ENCODE data around the gene CTNNA3. TPM values are rescaled to one million over a fixed set of nuclear protein-coding genes. Genes with fewer than 3 reads are reported as not detected.

The CTNNA3 gene
- total RNA-seq, 1 experiment from 2014 or later, result 0.32 TPM

DNA sequence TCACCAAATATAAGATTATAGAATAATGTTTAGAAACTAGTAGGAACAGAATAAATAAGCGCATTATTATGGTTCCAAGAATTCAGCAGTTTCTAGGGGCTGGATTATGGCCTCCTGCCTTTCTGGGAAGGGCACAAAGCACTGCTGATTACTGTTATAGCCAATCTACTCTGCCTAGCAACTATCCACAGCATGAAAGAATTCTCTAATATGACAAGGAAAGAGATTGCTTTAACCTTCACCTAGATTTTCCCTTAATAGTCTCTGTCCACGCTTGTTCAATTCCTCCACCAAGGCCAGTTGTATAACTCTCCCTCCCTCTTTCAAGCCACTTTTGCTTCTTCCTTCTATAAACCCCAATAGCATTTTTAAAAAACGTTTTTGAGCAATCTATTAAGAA, 1803.7 kb downstream of the CTNNA3 start:
- no TSS peak for BruUV-seq (replicated peaks)
- DNase-seq (ENCODE audit: low read depth, low spot score) (no peak), ATAC-seq (no peak)
- H3K4me3 ChIP-seq (replicated peaks in 1 of 2; ENCODE audit: low read depth in 1 of 2, low read length in 2 of 2), result no peak overlapping the region
- no peak overlapping the region for H3K9ac ChIP-seq (ENCODE audit: low read length)
- H3K9me3 ChIP-seq (ENCODE audit: control insufficient read depth in 1 of 2, insufficient read depth in 1 of 2, low read depth in 1 of 2, low read length in 2 of 2), result no peaks in the 10 kb centered on the region
- no peaks in the 10 kb centered on the region for H4K20me1 ChIP-seq (ENCODE audit: insufficient read depth)
- H3K4me2 ChIP-seq (ENCODE audit: low read length), result no peak overlapping the region
- no peaks in the 10 kb centered on the region for H3K4me1 ChIP-seq (ENCODE audit: control insufficient read depth in 1 of 2, insufficient read depth in 2 of 2, low read length in 2 of 2)
- intact Hi-C loops (cut with micrococcal nuclease), result no loop called here
- no peak overlapping the region for H3K27ac ChIP-seq (ENCODE audit: low read depth, low read length)
- H3K79me2 ChIP-seq (ENCODE audit: insufficient read depth, low read length), result no peaks in the 10 kb centered on the region
- H3K27me3 ChIP-seq (ENCODE audit: insufficient read depth, low read length), result no peaks in the 10 kb centered on the region
- CTCF ChIA-PET, result no interaction called here
- no peak for TF ChIP-seq SP1 (IDR thresholded peaks at IDR 0.05; ENCODE audit: low read depth)
- TF ChIP-seq ZNF274 (IDR thresholded peaks at IDR 0.05; ENCODE audit: low read depth, low read length), result no peak
- no peak for TF ChIP-seq TCF7L2 (IDR thresholded peaks at IDR 0.05; ENCODE audit: borderline replicate concordance, extremely low read depth, insufficient read depth, insufficient read length)
- TF ChIP-seq, protein P1, sequence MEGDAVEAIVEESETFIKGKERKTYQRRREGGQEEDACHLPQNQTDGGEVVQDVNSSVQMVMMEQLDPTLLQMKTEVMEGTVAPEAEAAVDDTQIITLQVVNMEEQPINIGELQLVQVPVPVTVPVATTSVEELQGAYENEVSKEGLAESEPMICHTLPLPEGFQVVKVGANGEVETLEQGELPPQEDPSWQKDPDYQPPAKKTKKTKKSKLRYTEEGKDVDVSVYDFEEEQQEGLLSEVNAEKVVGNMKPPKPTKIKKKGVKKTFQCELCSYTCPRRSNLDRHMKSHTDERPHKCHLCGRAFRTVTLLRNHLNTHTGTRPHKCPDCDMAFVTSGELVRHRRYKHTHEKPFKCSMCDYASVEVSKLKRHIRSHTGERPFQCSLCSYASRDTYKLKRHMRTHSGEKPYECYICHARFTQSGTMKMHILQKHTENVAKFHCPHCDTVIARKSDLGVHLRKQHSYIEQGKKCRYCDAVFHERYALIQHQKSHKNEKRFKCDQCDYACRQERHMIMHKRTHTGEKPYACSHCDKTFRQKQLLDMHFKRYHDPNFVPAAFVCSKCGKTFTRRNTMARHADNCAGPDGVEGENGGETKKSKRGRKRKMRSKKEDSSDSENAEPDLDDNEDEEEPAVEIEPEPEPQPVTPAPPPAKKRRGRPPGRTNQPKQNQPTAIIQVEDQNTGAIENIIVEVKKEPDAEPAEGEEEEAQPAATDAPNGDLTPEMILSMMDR (IDR thresholded peaks at IDR 0.05 in 2 of 3, conservative IDR thresholded peaks at IDR 0.05 in 1 of 3; ENCODE audit: borderline replicate concordance in 1 of 3, insufficient read depth in 1 of 3, low read depth in 2 of 3, low read length in 2 of 3), result no peak
- TF ChIP-seq ZFX (IDR thresholded peaks at IDR 0.05), result no peak
- TF ChIP-seq, protein P2, sequence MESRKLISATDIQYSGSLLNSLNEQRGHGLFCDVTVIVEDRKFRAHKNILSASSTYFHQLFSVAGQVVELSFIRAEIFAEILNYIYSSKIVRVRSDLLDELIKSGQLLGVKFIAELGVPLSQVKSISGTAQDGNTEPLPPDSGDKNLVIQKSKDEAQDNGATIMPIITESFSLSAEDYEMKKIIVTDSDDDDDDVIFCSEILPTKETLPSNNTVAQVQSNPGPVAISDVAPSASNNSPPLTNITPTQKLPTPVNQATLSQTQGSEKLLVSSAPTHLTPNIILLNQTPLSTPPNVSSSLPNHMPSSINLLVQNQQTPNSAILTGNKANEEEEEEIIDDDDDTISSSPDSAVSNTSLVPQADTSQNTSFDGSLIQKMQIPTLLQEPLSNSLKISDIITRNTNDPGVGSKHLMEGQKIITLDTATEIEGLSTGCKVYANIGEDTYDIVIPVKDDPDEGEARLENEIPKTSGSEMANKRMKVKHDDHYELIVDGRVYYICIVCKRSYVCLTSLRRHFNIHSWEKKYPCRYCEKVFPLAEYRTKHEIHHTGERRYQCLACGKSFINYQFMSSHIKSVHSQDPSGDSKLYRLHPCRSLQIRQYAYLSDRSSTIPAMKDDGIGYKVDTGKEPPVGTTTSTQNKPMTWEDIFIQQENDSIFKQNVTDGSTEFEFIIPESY (IDR thresholded peaks at IDR 0.05; ENCODE audit: extremely low read depth, insufficient replicate concordance, low read length), result no peak
- TF ChIP-seq, protein P3, sequence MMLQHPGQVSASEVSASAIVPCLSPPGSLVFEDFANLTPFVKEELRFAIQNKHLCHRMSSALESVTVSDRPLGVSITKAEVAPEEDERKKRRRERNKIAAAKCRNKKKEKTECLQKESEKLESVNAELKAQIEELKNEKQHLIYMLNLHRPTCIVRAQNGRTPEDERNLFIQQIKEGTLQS (IDR thresholded peaks at IDR 0.05), result no peak
- TF ChIP-seq SIN3A (IDR thresholded peaks at IDR 0.05; ENCODE audit: low read depth), result no peak
- no peak for TF ChIP-seq EGR1 (IDR thresholded peaks at IDR 0.05; ENCODE audit: low read depth)
- no peak for TF ChIP-seq EZH2 (IDR thresholded peaks at IDR 0.05)
- no peak for TF ChIP-seq EZH2phosphoT487 (IDR thresholded peaks at IDR 0.05; ENCODE audit: borderline replicate concordance)
- no peak for TF ChIP-seq POLR2AphosphoS5 (IDR thresholded peaks at IDR 0.05; ENCODE audit: low read depth, low read length)
- no peak for TF ChIP-seq CEBPB (IDR thresholded peaks at IDR 0.05; ENCODE audit: low read depth)
- TF ChIP-seq YY1 (IDR thresholded peaks at IDR 0.05; ENCODE audit: extremely low read depth, insufficient replicate concordance, low read depth, low read length), result no peak
- TF ChIP-seq, protein P4, sequence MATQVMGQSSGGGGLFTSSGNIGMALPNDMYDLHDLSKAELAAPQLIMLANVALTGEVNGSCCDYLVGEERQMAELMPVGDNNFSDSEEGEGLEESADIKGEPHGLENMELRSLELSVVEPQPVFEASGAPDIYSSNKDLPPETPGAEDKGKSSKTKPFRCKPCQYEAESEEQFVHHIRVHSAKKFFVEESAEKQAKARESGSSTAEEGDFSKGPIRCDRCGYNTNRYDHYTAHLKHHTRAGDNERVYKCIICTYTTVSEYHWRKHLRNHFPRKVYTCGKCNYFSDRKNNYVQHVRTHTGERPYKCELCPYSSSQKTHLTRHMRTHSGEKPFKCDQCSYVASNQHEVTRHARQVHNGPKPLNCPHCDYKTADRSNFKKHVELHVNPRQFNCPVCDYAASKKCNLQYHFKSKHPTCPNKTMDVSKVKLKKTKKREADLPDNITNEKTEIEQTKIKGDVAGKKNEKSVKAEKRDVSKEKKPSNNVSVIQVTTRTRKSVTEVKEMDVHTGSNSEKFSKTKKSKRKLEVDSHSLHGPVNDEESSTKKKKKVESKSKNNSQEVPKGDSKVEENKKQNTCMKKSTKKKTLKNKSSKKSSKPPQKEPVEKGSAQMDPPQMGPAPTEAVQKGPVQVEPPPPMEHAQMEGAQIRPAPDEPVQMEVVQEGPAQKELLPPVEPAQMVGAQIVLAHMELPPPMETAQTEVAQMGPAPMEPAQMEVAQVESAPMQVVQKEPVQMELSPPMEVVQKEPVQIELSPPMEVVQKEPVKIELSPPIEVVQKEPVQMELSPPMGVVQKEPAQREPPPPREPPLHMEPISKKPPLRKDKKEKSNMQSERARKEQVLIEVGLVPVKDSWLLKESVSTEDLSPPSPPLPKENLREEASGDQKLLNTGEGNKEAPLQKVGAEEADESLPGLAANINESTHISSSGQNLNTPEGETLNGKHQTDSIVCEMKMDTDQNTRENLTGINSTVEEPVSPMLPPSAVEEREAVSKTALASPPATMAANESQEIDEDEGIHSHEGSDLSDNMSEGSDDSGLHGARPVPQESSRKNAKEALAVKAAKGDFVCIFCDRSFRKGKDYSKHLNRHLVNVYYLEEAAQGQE (IDR thresholded peaks at IDR 0.05; ENCODE audit: low read depth), result no peak
- no peak for TF ChIP-seq SRF (IDR thresholded peaks at IDR 0.05; ENCODE audit: low read depth)
- H3K9me2 ChIP-seq (ENCODE audit: insufficient read depth), result peaks cover 7% of the 10 kb centered on the region
- H2AFZ ChIP-seq (ENCODE audit: low read depth, low read length, poor library complexity, severe bottlenecking), result no peak overlapping the region
- H3K36me3 ChIP-seq (ENCODE audit: control insufficient read depth in 1 of 2, insufficient read depth in 2 of 2, low read length in 2 of 2), result no peaks in the 10 kb centered on the region
- RAD21 ChIA-PET (ENCODE audit: low non-redundant PET in 1 of 2, low total read pairs in 2 of 2, uncharacterized antibody in 2 of 2, unreplicated experiment in 2 of 2), result no interaction called here
- POLR2A ChIA-PET, result no interaction called here
